HL-60 (cell line): ENCODE data around the gene NFIA.

Source experiments
- CTCF ChIP-seq: IDR thresholded peaks from one replicate; pipeline ENCODE4 v1.5.1; 2011; ENCODE audit warnings: low read length, control low read depth, inconsistent platforms; ENCODE audit not compliant: insufficient read depth
- GABPA ChIP-seq: IDR thresholded peaks from 2 replicates; pipeline ENCODE4 v1.6.1; 2012; ENCODE audit warnings: low read depth
- POLR2AphosphoS5 ChIP-seq: IDR thresholded peaks from 2 replicates; pipeline ENCODE4 v1.6.1; 2012; ENCODE audit warnings: low read depth
- REST ChIP-seq: IDR thresholded peaks from 2 replicates; pipeline ENCODE4 v1.6.1; 2012; ENCODE audit warnings: low read depth; ENCODE audit not compliant: insufficient replicate concordance
- SPI1 ChIP-seq: IDR thresholded peaks from 2 replicates; pipeline ENCODE4 v1.6.1; 2012; ENCODE audit warnings: low read depth, mild to moderate bottlenecking, borderline replicate concordance

DNA sequence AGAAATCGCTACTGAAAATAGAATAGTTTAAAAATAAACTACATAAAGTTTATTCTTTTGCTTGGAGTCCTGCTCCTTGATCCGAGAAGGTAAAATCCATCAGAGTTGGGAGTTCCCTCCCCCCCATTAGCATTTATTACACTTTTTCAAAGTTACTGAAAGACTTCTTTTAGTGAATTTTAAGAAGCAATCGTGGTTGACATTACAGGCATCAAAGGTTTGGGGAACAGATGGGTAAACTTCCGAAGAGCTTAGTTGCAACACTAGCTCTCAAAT, 31.0 kb upstream of the NFIA start:
- TF ChIP-seq CTCF: no peak
- no peak for TF ChIP-seq GABPA
- TF ChIP-seq POLR2AphosphoS5: no peak
- TF ChIP-seq SPI1: no peak
- TF ChIP-seq REST: no peak
